ENCODE measurements around the gene ZNF76.
A peak's percentile ranks its signal among the peaks of the same experiment; 100 is the strongest.

The ZNF76 gene

GRCh38 chr6:35259194-35259947, at the start of gene ZNF76:
ZNF76 (plus strand) TSS chr6:35259735; CDS start chr6:35281152, 21,417 bp downstream.
- DNase-seq (ENCODE audit: low spot score), result peak; percentile 99

- DNase-seq (ENCODE audit: low spot score), result no peak
Observed at GRCh38 chr6:35213298-35213791, 46.2 kb upstream of the ZNF76 start.

GRCh38 chr6:35213824-35214756, 45.4 kb upstream of the ZNF76 start, which contains the start of gene SCUBE3:
SCUBE3 (plus strand) TSS chr6:35213956; CDS start chr6:35214419, 463 bp downstream.
- DNase-seq (ENCODE audit: low spot score), result peak; percentile 78

- DNase-seq (ENCODE audit: low spot score), result peak; percentile 72
Observed at GRCh38 chr6:35214869-35215664, 44.5 kb upstream of the ZNF76 start.

GRCh38 chr6:35215665-35216411, 43.7 kb upstream of the ZNF76 start:
- DNase-seq (ENCODE audit: low spot score), result no peak

- DNase-seq (ENCODE audit: low spot score), result no peak
Observed at GRCh38 chr6:35216412-35216732, 43.2 kb upstream of the ZNF76 start.

- no peak for DNase-seq (ENCODE audit: low spot score)
Observed at GRCh38 chr6:35216851-35217811, 42.4 kb upstream of the ZNF76 start.

- DNase-seq (ENCODE audit: low spot score), result no peak
Observed at GRCh38 chr6:35218021-35218420, 41.5 kb upstream of the ZNF76 start.

GRCh38 chr6:35218456-35218855, 41.1 kb upstream of the ZNF76 start:
- DNase-seq (ENCODE audit: low spot score), result no peak

GRCh38 chr6:35219683-35220326, 39.7 kb upstream of the ZNF76 start:
- no peak for DNase-seq (ENCODE audit: low spot score)

- no peak for DNase-seq (ENCODE audit: low spot score)
Observed at GRCh38 chr6:35220711-35221110, 38.8 kb upstream of the ZNF76 start.

- no peak for DNase-seq (ENCODE audit: low spot score)
Observed at GRCh38 chr6:35223396-35223795, 36.1 kb upstream of the ZNF76 start.

GRCh38 chr6:35224720-35225119, 34.8 kb upstream of the ZNF76 start:
- no peak for DNase-seq (ENCODE audit: low spot score)

GRCh38 chr6:35228481-35228880, 31.1 kb upstream of the ZNF76 start:
- no peak for DNase-seq (ENCODE audit: low spot score)

- no peak for DNase-seq (ENCODE audit: low spot score)
Observed at GRCh38 chr6:35229304-35229703, 30.2 kb upstream of the ZNF76 start.

GRCh38 chr6:35230498-35230897, 29.0 kb upstream of the ZNF76 start:
- no peak for DNase-seq (ENCODE audit: low spot score)

- no peak for DNase-seq (ENCODE audit: low spot score)
Observed at GRCh38 chr6:35230950-35231349, 28.6 kb upstream of the ZNF76 start.

- DNase-seq (ENCODE audit: low spot score), result no peak
Observed at GRCh38 chr6:35231563-35231962, 28.0 kb upstream of the ZNF76 start.

- DNase-seq (ENCODE audit: low spot score), result no peak
Observed at GRCh38 chr6:35234901-35235300, 24.6 kb upstream of the ZNF76 start.

- no peak for DNase-seq (ENCODE audit: low spot score)
Observed at GRCh38 chr6:35236223-35236622, 23.3 kb upstream of the ZNF76 start.

Measured in AG08396 (cell line).